H1 (cell line): Measurements from ENCODE around the gene TMLHE. TPM values are rescaled to one million over a fixed set of nuclear protein-coding genes. Genes with fewer than 3 reads are reported as not detected.
"Not testable (repeated sequence)": the region's sequence is repeated elsewhere in the genome, so short reads cannot be mapped to it uniquely, and the experiment has no call there.

Source experiments
- CTCF ChIA-PET: fragments of 300-600 bp; sonication (Branson Sonifier 250); formaldehyde crosslinking; loops from one replicate; lab custom pipeline; 2021; ENCODE audit not compliant: partially characterized antibody; lab: Charles Lee
- POLR2A ChIA-PET: fragments of 300-600 bp; sonication (Branson Sonifier 250); formaldehyde crosslinking; loops from one replicate; lab custom pipeline; 2021; ENCODE audit warnings: inconsistent platforms; ENCODE audit not compliant: partially characterized antibody; lab: Charles Lee
- DNase-seq, 2 experiments: peaks; one replicate each; pipeline versions ENCODE4 v3.0.0 to v3.0.0-alpha.2; 2010 to 2022; ENCODE audit warnings: low spot score in 2 of 2, low read depth in 1 of 2, mixed read lengths in 1 of 2
- FAIRE-seq: peaks from 2 replicates; lab custom pipeline; 2011; peaks lifted over from hg19 to GRCh38; lab: Jason Lieb, UNC
- H2AFZ ChIP-seq: 2 replicates; pipeline ENCODE4 v1.8.1; 2012; ENCODE audit warnings: low read length, inconsistent platforms
- H2AK5ac ChIP-seq: 2 replicates; pipeline ENCODE4 v1.6.1; 2013; ENCODE audit warnings: low read depth, low read length
- H2BK120ac ChIP-seq: replicated peaks from 2 replicates; pipeline ENCODE3; 2013; ENCODE audit warnings: low read depth, low read length, inconsistent platforms
- H2BK12ac ChIP-seq: 2 replicates; pipeline ENCODE4 v1.6.1; 2013; ENCODE audit warnings: low read depth, low read length
- H2BK15ac ChIP-seq: 2 replicates; pipeline ENCODE4 v1.6.1; 2013; ENCODE audit warnings: low read length
- H2BK20ac ChIP-seq: 2 replicates; pipeline ENCODE4 v1.6.1; 2013; ENCODE audit warnings: low read length
- H2BK5ac ChIP-seq: 2 replicates; pipeline ENCODE4 v1.6.1; 2013; ENCODE audit warnings: low read depth, low read length
- H3K14ac ChIP-seq: 2 replicates; pipeline ENCODE4 v1.6.1; 2013; ENCODE audit warnings: inconsistent platforms; ENCODE audit not compliant: insufficient read length
- H3K18ac ChIP-seq: 2 replicates; pipeline ENCODE4 v1.6.1; 2013; ENCODE audit warnings: low read length; ENCODE audit errors: extremely low read depth
- H3K23ac ChIP-seq: 2 replicates; pipeline ENCODE4 v1.6.1; 2013; ENCODE audit warnings: inconsistent platforms; ENCODE audit not compliant: insufficient read length
- H3K23me2 ChIP-seq: 2 replicates; pipeline ENCODE4 v1.6.1; 2013; ENCODE audit warnings: low read depth, low read length
- H3K27ac ChIP-seq: 2 replicates; pipeline ENCODE4 v1.6.1; 2011; ENCODE audit warnings: low read depth, low read length, inconsistent platforms
- H3K27me3 ChIP-seq, 4 experiments: replicated peaks in 1 of 4; 1 replicate in 1 of 4; 2 replicates in 3 of 4; pipeline versions ENCODE4 v1.6.1 to v1.8.1; 2011 to 2013; ENCODE audit warnings: low read length in 3 of 4, mild to moderate bottlenecking in 3 of 4, inconsistent platforms in 2 of 4, mixed read lengths in 2 of 4, moderate library complexity in 1 of 4; ENCODE audit not compliant: control insufficient read depth in 3 of 4, insufficient read depth in 3 of 4; ENCODE audit errors: extremely low read depth in 1 of 4
- H3K36me3 ChIP-seq, 4 experiments: 2 replicates each; pipeline versions ENCODE4 v1.6.1 to v1.8.1; 2011 to 2013; ENCODE audit warnings: mild to moderate bottlenecking in 4 of 4, low read length in 3 of 4, moderate library complexity in 2 of 4, control low read depth in 1 of 4, inconsistent platforms in 1 of 4; ENCODE audit not compliant: insufficient read depth in 4 of 4, control insufficient read depth in 2 of 4
- H3K4ac ChIP-seq: replicated peaks from 2 replicates; pipeline ENCODE3; 2013; ENCODE audit warnings: low read length, low read depth, mixed read lengths, inconsistent platforms; ENCODE audit not compliant: insufficient read length
- H3K4me1 ChIP-seq, 4 experiments: replicated peaks in 1 of 4; 1 replicate in 1 of 4; 2 replicates in 3 of 4; pipeline versions ENCODE4 v1.6.1 to v1.8.1; 2011 to 2013; ENCODE audit warnings: low read length in 3 of 4, inconsistent platforms in 2 of 4, mixed read lengths in 1 of 4; ENCODE audit not compliant: insufficient read depth in 4 of 4, control insufficient read depth in 3 of 4
- H3K4me2 ChIP-seq, 2 experiments: 2 replicates each; pipeline versions ENCODE4 v1.6.1 to v1.8.1; 2011 to 2013; ENCODE audit warnings: low read depth in 2 of 2, low read length in 2 of 2, control low read depth in 1 of 2, inconsistent platforms in 1 of 2, mild to moderate bottlenecking in 1 of 2; ENCODE audit not compliant: insufficient read depth in 1 of 2
- H3K4me3 ChIP-seq, 4 experiments: fragments of 200-600, 300-600 bp in 1 of 4; sonication (generic), shearing (Covaris generic), sonication (Bioruptor Twin) in 1 of 4; 2 replicates each; pipeline versions ENCODE4 v1.5.1 to v1.8.1; 2011 to 2016; ENCODE audit warnings: low read length in 4 of 4, low read depth in 3 of 4, control low read depth in 2 of 4, inconsistent platforms in 2 of 4, mild to moderate bottlenecking in 2 of 4, mixed read lengths in 1 of 4, moderate library complexity in 1 of 4; ENCODE audit not compliant: insufficient read depth in 2 of 4; ENCODE audit errors: extremely low read depth in 1 of 4
- H3K56ac ChIP-seq: replicated peaks from 2 replicates; pipeline ENCODE3; 2013; ENCODE audit warnings: low read depth, mild to moderate bottlenecking, mixed read lengths, low read length, inconsistent platforms; ENCODE audit not compliant: insufficient read length
- H3K79me1 ChIP-seq: 2 replicates; pipeline ENCODE4 v1.6.1; 2013; ENCODE audit warnings: low read depth, low read length, control low read depth
- H3K79me2 ChIP-seq, 2 experiments: 2 replicates each; pipeline versions ENCODE4 v1.6.1 to v1.8.1; 2012 to 2013; ENCODE audit warnings: low read length in 2 of 2, mild to moderate bottlenecking in 2 of 2, inconsistent platforms in 1 of 2; ENCODE audit not compliant: insufficient read depth in 2 of 2, control insufficient read depth in 1 of 2
- H3K9ac ChIP-seq, 4 experiments: replicated peaks in 1 of 4; 1 replicate in 1 of 4; 2 replicates in 3 of 4; pipeline versions ENCODE4 v1.6.1 to v1.8.1; 2011 to 2013; ENCODE audit warnings: low read depth in 3 of 4, low read length in 3 of 4, control low read depth in 2 of 4, mild to moderate bottlenecking in 2 of 4, moderate library complexity in 2 of 4, inconsistent platforms in 1 of 4; ENCODE audit errors: extremely low read depth in 1 of 4
- H3K9me3 ChIP-seq, 2 experiments: 2 replicates each; pipeline versions ENCODE4 v1.6.1 to v1.8.1; 2012 to 2013; ENCODE audit warnings: mild to moderate bottlenecking in 2 of 2, moderate library complexity in 2 of 2, control low read depth in 1 of 2, inconsistent platforms in 1 of 2, low read depth in 1 of 2, low read length in 1 of 2, mixed read lengths in 1 of 2; ENCODE audit not compliant: insufficient read depth in 2 of 2
- H4K20me1 ChIP-seq, 2 experiments: replicated peaks in 1 of 2; 2 replicates each; pipeline versions ENCODE3 to v1.8.1; 2011 to 2013; ENCODE audit warnings: inconsistent platforms in 2 of 2, low read length in 2 of 2, mild to moderate bottlenecking in 1 of 2; ENCODE audit not compliant: insufficient read depth in 2 of 2, control insufficient read depth in 1 of 2
- H4K5ac ChIP-seq: 2 replicates; pipeline ENCODE4 v1.6.1; 2013; ENCODE audit warnings: low read length, low read depth, mixed read lengths, inconsistent platforms; ENCODE audit not compliant: insufficient read length
- H4K8ac ChIP-seq: 2 replicates; pipeline ENCODE4 v1.8.0; 2013; ENCODE audit warnings: mild to moderate bottlenecking, moderate library complexity, low read length, inconsistent platforms; ENCODE audit not compliant: insufficient read depth; ENCODE audit errors: extremely low read depth
- H4K91ac ChIP-seq: replicated peaks from 2 replicates; pipeline ENCODE3; 2013; ENCODE audit warnings: low read length, mixed read lengths, inconsistent platforms; ENCODE audit not compliant: insufficient read length
- WGBS, 2 experiments: shearing (Covaris generic) in 1 of 2; methylation state at CpG; one replicate each; pipeline versions ENCODE4 v1.1.6 to v1.1.7; 2013 to 2015; ENCODE audit warnings: low lambda C conversion rate in 2 of 2, mixed read lengths in 2 of 2, inconsistent platforms in 1 of 2, low coverage in 1 of 2, missing lambda C conversion rate in 1 of 2; ENCODE audit not compliant: insufficient replicate concordance in 2 of 2, insufficient coverage in 1 of 2, insufficient read length in 1 of 2; ENCODE audit errors: extremely low coverage in 1 of 2, missing lambda C conversion rate in 1 of 2; 5-methylcytosine and 5-hydroxymethylcytosine counted together
- polyA plus RNA-seq, 7 experiments: library from polyadenylated mRNA; depleted of rRNA in 3 of 7; stranded (reverse) in 5 of 7; unstranded in 2 of 7; fragments of >200 nt in 5 of 7; fragments of 200-250 nt in 2 of 7; gene quantifications; 1 replicate in 5 of 7; 2 replicates in 1 of 7; 4 replicates in 1 of 7; pipeline versions ENCODE4 v1.2.1 to v1.2.3, GENCODE V29; 2011 to 2013; ENCODE audit warnings: missing spikeins in 2 of 7, mixed read lengths in 2 of 7
- total RNA-seq: library from RNA; stranded (reverse); fragmentation: NEBNext Ultra II Directional; extraction: Animal tissue kit (Norgen Biotek cat#: 25700); gene quantifications from 2 replicates; pipeline ENCODE4 v1.2.1, GENCODE V29; 2021

Gene TMLHE
- total and polyA plus RNA-seq, 2 of the 8 experiments (the other 6 are each of a cell fraction or from before 2014, with no cell fraction given), result 9.1 to 10.3 TPM

- POLR2A ChIA-PET, H3K18ac ChIP-seq, H2BK12ac ChIP-seq, H2BK5ac ChIP-seq, H3K56ac ChIP-seq, H3K4me1 ChIP-seq, H2BK20ac ChIP-seq, H4K91ac ChIP-seq, H2AFZ ChIP-seq, H3K14ac ChIP-seq, H3K4me2 ChIP-seq, H3K79me2 ChIP-seq, H2BK15ac ChIP-seq, H3K4ac ChIP-seq, H2BK120ac ChIP-seq, CTCF ChIA-PET, H3K9ac ChIP-seq, H4K5ac ChIP-seq, DNase-seq, FAIRE-seq, H3K27ac ChIP-seq, H4K20me1 ChIP-seq, H2AK5ac ChIP-seq, H3K23ac ChIP-seq, H3K36me3 ChIP-seq, H4K8ac ChIP-seq, H3K9me3 ChIP-seq, H3K4me3 ChIP-seq, H3K23me2 ChIP-seq, H3K79me1 ChIP-seq, H3K27me3 ChIP-seq: not testable (repeated sequence)
- WGBS, 2 experiments, result 90% methylated on average over 1 of the region's 1 CpG; no CpG with 5 or more reads in 1 of the 2 experiments
Observed at GRCh38 chrX:155635019-155635418, 22.3 kb upstream of the TMLHE start.
